Upper lobe of left lung (tissue), 6 donors: ENCODE data around the gene SOCS1. TPM values are rescaled to one million over a fixed set of nuclear protein-coding genes. Genes with fewer than 3 reads are reported as not detected.

ENCODE experiments used
- ATAC-seq, 2 donors: fragments of 200-7000 bp; cut with Tn5 transposase; one replicate each; pipeline ENCODE4 v1.9.1; 2022; ENCODE audit warnings: mild to moderate bottlenecking in 2 of 2, moderate library complexity in 2 of 2; ENCODE audit not compliant: low FRiP score in 2 of 2
- DNase-seq, 2 donors: peaks; one replicate each; pipeline ENCODE4 v3.0.0-alpha.2; 2019 to 2020
- H3K27ac ChIP-seq, 4 donors: fragments of 200-600 bp; sonication (generic); one replicate each; pipeline ENCODE4 v1.5.1; 2016 to 2019
- H3K27me3 ChIP-seq, 4 donors: fragments of 200-600 bp; sonication (generic); one replicate each; pipeline ENCODE4 v1.5.1; 2017 to 2019
- H3K36me3 ChIP-seq, 4 donors: fragments of 200-600 bp; sonication (generic); one replicate each; pipeline ENCODE4 v1.5.1; 2016 to 2019
- H3K4me1 ChIP-seq, 4 donors: fragments of 200-600 bp; sonication (generic); one replicate each; pipeline ENCODE4 v1.5.1; 2018 to 2019
- H3K4me3 ChIP-seq, 4 donors: fragments of 200-600 bp; sonication (generic); one replicate each; pipeline ENCODE4 v1.5.1; 2017 to 2019; ENCODE audit warnings: mild to moderate bottlenecking in 2 of 4, moderate library complexity in 1 of 4
- H3K9me3 ChIP-seq, 4 donors: fragments of 200-600 bp; sonication (generic); one replicate each; pipeline ENCODE4 v1.5.1; 2018 to 2019
- CTCF ChIP-seq, 6 experiments: fragments of 450-650 bp in 4 of 6; fragments of 200-600 bp in 2 of 6; sonication (generic) in 2 of 6; IDR thresholded peaks; one replicate each; pipeline ENCODE4 v1.5.1; 2016 to 2019; ENCODE audit warnings: antibody characterized with exemption in 6 of 6
- EP300 ChIP-seq, 4 donors: sonication (generic); formaldehyde crosslinking; IDR thresholded peaks; one replicate each; pipeline ENCODE4 v1.5.1; 2017; ENCODE audit warnings: antibody characterized with exemption in 4 of 4, control low read depth in 2 of 4
- POLR2A ChIP-seq, 4 donors: fragments of 450-650 bp; IDR thresholded peaks; one replicate each; pipeline ENCODE4 v1.5.1; 2016 to 2017; ENCODE audit warnings: antibody characterized with exemption in 4 of 4, mild to moderate bottlenecking in 2 of 4
- POLR2AphosphoS5 ChIP-seq, 2 donors: sonication (generic); formaldehyde crosslinking; IDR thresholded peaks; one replicate each; pipeline ENCODE4 v1.5.1; 2017; ENCODE audit warnings: antibody characterized with exemption in 2 of 2
- WGBS, 2 donors: methylation state at CpG; one replicate each; pipeline ENCODE4 v1.1.5; 2017 to 2018; 5-methylcytosine and 5-hydroxymethylcytosine counted together
- total RNA-seq, 6 donors: library from RNA; depleted of rRNA in 4 of 6; stranded (reverse); fragments of >200 nt in 4 of 6; gene quantifications; one replicate each; pipeline versions ENCODE4 v1.1.0 to v1.2.1, GENCODE V29; 2016 to 2021
- donor health status: DM: no; HTN: no; CAD: no; lungs with moderate emphysema.
- donor health status: DM: no; HTN: yes; CAD: no; lungs with severe emphysema.

The SOCS1 gene
- total RNA-seq, 6 donors from 2014 or later: 9.4 to 36.6 (median 18.5) TPM

- H3K27me3 ChIP-seq: no peaks in the 10 kb centered on the region
- DNase-seq (no peak), ATAC-seq (no peak)
- H3K4me1 ChIP-seq: peaks cover 3 to 6% (median 5%) of the 10 kb centered on the region in 4 donors
- H3K4me3 ChIP-seq: no peak overlapping the region
- H3K27ac ChIP-seq: peak overlapping the region in 1 of 4 donors; percentile 30
- no peak for TF ChIP-seq EP300 (IDR thresholded peaks at IDR 0.05)
- no peak for TF ChIP-seq CTCF (IDR thresholded peaks at IDR 0.05)
- no peak for TF ChIP-seq POLR2AphosphoS5 (IDR thresholded peaks at IDR 0.05)
- no peak for TF ChIP-seq POLR2A (IDR thresholded peaks at IDR 0.05)
- no peaks in the 10 kb centered on the region for H3K9me3 ChIP-seq
- WGBS, 2 donors: 78% methylated on average over 10 of the region's 10 CpGs
- H3K36me3 ChIP-seq: no peaks in the 10 kb centered on the region
Measured at GRCh38 chr16:11239644-11240632, 16.1 kb downstream of the SOCS1 start.

- Histone ChIP-seq H3K27me3 (no peaks in the 10 kb centered on the region), H3K27ac (no peak overlapping the region), H3K9me3 (no peaks in the 10 kb centered on the region), H3K4me1 (peaks cover 4 to 6% (median 5%) of the 10 kb centered on the region in 4 donors), H3K4me3 (no peak overlapping the region), H3K36me3 (no peaks in the 10 kb centered on the region)
- no peak for ATAC-seq
- DNase-seq: no peak
- WGBS, 2 donors: 96 to 97% methylated on average over 13 to 15 of the region's 15 CpGs
- TF ChIP-seq CTCF (IDR thresholded peaks at IDR 0.05) (no peak), EP300 (IDR thresholded peaks at IDR 0.05) (no peak), POLR2A (IDR thresholded peaks at IDR 0.05) (no peak), POLR2AphosphoS5 (IDR thresholded peaks at IDR 0.05) (no peak)
Measured at GRCh38 chr16:11238272-11239202, 17.5 kb downstream of the SOCS1 start.

GRCh38 chr16:11236461-11237254, 19.3 kb downstream of the SOCS1 start:
- Histone ChIP-seq H3K36me3 (no peaks in the 10 kb centered on the region), H3K9me3 (no peaks in the 10 kb centered on the region), H3K4me3 (no peak overlapping the region), H3K27ac (peak overlapping the region in 1 of 4 donors; percentile 6), H3K27me3 (no peaks in the 10 kb centered on the region), H3K4me1 (peaks cover 6 to 15% (median 12%) of the 10 kb centered on the region in 4 donors)
- WGBS, 2 donors: 62 to 77% methylated on average over 9 to 10 of the region's 10 CpGs
- peak in 1 of 2 donors; percentile 77 for DNase-seq
- peak; percentile 66 to 67 for ATAC-seq
- TF ChIP-seq POLR2A (IDR thresholded peaks at IDR 0.05) (no peak), POLR2AphosphoS5 (IDR thresholded peaks at IDR 0.05) (peak in 1 of 2 donors; percentile 9)

- Histone ChIP-seq H3K4me3 (no peak overlapping the region), H3K27ac (no peak overlapping the region), H3K36me3 (no peaks in the 10 kb centered on the region), H3K27me3 (no peaks in the 10 kb centered on the region), H3K9me3 (no peaks in the 10 kb centered on the region), H3K4me1 (peaks cover 7 to 15% (median 12%) of the 10 kb centered on the region in 4 donors)
- 73 to 74% methylated on average over 5 of the region's 5 CpGs for WGBS, 2 donors
- TF ChIP-seq POLR2A (IDR thresholded peaks at IDR 0.05) (no peak), CTCF (IDR thresholded peaks at IDR 0.05) (no peak), EP300 (IDR thresholded peaks at IDR 0.05) (no peak), POLR2AphosphoS5 (IDR thresholded peaks at IDR 0.05) (no peak)
- ATAC-seq (no peak), DNase-seq (no peak)
Measured at GRCh38 chr16:11235703-11235991, 20.4 kb downstream of the SOCS1 start.
